ENCODE data around the gene AP1B1.
"Not testable (repeated sequence)": the region's sequence is repeated elsewhere in the genome, so short reads cannot be mapped to it uniquely, and the experiment has no call there.

Gene AP1B1

DNA sequence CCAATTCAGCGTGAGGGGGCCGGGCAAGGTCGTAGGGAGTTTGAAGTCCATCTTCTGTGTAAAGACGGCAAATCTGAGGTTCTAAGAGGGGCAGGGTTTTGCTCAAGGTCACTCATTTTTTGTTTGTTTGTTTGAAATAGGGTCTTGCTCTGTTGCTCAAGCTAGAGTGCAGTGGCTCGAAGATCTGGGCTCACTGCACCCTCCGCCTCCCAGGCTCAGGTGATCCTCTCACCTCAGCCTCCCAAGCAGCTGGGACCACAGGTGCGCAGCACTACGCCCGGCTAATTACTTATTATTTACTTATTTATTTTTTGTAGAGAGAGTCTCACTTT lies 355 bp upstream of the AP1B1 start:
- no peak for DNase-seq (ENCODE audit: extremely low read depth in 1 of 2, low read depth in 1 of 2)

DNA sequence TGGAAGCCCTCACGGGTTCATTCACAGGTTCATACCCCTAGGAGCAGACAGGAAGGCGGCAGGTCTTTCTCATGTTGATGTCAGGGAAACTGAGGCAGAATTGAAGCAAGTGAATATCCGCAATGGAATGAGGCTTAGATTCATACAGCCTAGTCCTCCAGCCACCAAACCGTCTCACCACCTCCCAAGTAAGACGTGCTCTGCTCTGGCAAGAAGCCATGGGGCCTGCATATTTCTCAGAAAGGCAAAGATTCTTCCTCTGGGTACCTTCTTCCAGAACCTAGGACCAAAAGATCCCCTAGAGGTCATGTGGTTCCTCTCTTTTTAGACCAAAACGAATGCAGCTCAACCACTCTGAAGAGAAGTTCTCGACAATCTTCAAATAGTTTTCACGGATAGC lies 1.7 kb downstream of the AP1B1 start:
- DNase-seq (ENCODE audit: extremely low read depth in 1 of 2, low read depth in 1 of 2), result no peak

DNA sequence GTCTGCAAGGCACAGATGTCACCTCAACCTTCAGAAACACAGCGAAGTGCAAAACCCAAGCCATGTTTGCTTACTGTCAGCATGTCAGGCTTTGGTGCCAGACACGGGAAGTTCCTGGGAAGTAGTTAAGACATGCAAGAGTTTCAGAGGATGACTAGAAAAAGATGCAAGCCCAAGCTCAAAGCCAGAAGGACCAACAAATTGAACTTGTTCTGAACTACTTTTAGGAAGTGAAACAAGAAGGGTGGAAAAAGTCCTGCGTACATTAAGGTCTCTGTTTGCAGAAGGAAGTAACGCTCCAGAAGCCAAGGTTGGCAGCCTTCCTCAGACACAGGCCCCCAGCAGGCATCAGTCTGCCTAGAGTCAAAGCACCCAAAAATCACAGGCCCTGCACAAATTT lies 2.6 kb downstream of the AP1B1 start:
- DNase-seq (ENCODE audit: extremely low read depth in 1 of 2, low read depth in 1 of 2), result no peak

DNA sequence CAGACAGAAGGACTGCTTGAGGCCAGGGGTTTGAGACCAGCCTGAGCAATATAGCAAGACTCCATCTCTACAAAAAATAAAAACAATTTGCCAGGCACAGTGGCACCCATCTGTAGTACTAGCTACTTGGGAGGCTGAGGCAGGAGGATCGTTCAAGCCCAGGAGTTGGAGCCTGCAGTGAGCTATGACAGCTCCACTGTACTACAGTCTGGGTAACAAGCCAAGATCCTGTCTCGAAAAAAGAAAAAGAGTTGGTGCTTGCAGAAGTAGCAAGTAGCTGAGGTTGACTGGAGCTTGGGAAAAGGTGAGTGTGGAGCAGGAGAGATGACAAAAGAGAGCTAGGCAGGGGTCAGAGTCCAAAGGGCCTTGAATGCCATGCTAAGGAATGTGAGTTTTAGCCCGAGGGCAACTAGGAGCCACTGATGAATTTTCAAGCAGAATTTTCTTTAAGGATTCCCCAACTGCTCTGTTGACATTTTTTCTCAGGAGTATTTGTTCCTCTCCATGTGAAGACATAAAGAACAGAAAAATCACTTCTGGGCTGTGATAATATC lies 3.1 kb downstream of the AP1B1 start:
- no peak for DNase-seq (ENCODE audit: extremely low read depth in 1 of 2, low read depth in 1 of 2)

DNA sequence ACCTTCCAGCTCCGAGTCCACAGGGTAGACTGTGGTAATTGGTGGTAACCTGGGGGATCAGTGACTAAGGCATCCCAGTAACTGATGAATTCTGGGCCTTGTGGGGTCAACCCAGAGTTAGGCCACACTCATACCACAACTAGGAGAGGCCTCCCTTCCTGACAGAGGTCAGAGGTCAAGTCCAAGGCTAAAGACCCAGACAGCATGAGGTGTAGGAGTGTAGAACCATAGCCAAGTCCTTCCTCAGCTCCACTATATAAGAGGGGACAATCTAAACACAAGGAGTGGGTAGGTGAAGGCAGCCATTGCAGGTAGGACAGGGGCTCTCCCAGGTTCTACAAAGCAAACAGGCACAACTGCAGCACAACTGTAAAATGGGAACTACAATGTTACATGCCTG lies 4.6 kb downstream of the AP1B1 start:
- no peak for DNase-seq (ENCODE audit: extremely low read depth in 1 of 2, low read depth in 1 of 2)

DNA sequence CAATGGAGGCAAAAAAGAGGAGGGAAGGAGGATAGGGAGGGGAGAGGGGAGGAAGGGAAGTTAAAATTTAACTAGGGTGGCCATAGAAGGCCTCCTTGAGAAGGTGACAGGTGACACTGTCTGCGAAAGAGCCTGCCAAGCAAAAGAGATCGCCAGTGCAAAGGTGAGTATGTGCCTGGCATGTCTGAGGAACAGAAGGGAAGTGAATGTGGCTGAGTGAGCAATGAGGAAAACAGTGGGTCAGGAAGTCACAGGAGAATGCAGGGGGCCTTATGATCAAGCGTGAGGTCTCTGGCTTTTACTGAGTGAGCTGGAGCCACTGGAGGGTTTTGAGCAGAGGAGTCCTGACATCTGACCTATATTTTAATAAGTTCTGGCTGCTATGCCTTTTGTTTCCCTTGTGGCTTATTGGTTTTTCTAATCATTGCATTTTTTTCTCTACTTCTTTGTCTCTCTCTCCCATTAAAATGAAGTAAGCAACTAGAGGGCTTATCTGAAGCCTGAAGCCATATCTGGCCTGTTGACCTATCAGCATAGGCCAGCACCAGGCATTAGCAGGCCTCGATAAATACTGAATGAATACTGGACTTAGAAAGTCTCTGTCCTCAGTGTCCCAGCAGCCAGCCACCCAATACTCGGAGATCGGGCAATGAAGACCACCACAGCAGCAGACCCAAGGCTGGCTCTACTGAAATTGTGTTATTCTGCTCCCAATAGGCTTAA lies 5.6 kb downstream of the AP1B1 start:
- no peak for DNase-seq (ENCODE audit: extremely low read depth in 1 of 2, low read depth in 1 of 2)

DNA sequence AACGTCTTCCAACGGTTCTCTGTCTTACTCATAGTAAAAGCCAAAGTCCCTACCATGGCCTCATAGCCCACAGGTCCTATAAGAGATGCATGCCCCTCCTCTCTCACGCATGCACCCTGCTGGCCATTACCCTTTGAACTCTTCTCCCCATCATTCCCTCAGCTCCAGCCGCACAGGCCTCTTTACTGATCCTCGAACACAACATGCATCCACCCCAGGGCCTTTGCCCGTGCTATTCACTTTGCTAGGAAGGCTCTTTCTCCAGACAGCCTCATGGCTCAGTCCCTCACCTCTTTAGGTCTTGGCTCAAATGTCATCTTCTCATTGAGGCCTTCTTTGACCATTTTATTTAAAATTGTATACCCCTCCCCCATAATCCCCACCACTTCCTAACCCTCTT lies 7.5 kb downstream of the AP1B1 start:
- no peak for DNase-seq (ENCODE audit: extremely low read depth in 1 of 2, low read depth in 1 of 2)

DNA sequence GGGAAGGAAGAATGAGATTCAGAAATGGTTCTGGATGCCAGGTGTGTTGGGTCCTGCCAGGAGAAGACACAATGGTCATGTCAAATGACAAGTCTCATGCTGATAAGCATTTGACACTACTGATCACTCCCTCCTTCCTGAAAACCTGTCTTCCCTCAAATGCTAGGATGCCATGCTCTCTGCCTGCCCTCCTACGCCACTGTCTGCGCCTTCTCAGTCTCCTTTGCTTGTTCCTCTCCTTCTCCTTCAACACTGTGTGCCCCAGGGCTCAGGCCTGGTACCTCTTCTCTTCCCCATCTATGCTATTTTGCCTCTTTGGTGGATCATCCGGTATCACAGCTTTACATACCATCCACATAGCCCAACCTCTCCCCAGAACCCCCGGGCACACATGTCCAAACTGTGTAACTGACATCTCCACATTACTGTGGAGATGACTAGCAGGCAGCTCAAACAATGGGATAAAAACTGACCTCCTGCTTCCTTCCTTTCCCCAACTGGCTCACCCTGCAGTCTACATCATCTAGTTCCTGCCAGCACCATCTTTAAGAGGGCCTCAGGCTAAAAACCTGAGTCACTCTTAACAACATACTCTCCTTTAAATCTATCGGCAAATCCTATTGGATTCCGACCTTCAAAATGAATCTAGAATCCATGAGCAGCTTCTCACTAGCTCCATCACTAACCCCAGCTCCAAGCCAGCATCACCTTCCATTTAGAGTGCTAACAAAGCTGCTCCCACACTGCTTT lies 8.2 kb downstream of the AP1B1 start:
- no peak for DNase-seq (ENCODE audit: extremely low read depth in 1 of 2, low read depth in 1 of 2)

DNA sequence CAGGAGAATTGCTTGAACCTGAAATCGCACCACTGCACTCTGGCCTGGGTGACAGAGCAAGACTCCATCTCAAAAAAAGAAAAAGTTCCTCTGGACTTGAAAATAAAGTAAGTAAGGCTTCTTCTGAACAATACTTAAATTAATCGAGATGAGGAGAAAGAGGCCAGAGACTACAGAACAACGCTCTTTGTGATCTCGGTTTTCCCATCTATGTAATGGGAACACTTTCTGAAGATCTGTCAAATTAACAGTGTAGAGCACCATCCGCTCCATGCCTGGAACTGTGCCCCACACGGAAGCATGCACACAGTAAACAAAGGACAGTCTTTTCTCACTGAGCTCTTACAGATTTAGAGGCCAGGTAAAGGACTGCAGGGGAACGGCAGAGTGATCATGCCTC lies 9.1 kb downstream of the AP1B1 start:
- no peak for DNase-seq (ENCODE audit: extremely low read depth in 1 of 2, low read depth in 1 of 2)

DNA sequence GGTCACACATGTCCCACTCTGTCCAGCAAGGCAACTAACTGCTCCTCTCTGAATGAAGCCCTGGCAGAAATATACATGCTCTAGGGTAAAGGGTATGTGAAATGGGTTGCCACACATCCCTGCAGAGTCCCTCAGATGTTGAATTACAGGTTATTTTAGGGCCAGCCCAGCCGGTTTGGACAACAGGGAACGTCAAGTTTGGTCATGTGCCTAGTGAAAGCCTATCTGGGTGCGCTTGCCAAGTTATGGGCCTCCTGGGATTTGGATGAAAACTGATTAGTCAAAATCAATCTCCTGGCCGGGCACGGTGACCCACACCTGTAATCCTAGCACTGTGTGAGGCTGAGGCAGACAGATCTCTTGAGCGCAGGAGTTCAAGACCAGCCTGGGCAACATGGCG lies 10.4 kb downstream of the AP1B1 start:
- no peak for DNase-seq (ENCODE audit: extremely low read depth in 1 of 2, low read depth in 1 of 2)

DNA sequence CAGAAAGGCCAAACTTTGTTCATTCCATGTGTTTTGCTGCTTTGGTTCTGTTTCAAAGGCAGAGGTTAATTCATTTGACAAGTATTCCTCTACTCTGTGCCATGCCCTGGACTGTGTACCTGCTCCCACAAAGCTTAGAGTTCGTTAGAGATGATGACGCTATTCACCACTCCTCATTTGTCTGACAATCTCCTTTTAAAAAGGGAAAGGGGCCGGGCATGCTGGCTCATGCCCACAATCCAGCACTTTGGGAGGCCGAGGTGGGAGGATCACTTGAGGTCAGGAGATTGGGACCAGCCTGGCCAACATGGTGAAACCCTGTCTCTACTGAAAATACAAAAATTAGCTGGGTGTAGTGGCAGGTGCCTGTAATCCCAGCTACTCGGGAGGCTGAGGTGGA lies 11.7 kb downstream of the AP1B1 start:
- DNase-seq (ENCODE audit: extremely low read depth in 1 of 2, low read depth in 1 of 2), result not testable (repeated sequence)

DNA sequence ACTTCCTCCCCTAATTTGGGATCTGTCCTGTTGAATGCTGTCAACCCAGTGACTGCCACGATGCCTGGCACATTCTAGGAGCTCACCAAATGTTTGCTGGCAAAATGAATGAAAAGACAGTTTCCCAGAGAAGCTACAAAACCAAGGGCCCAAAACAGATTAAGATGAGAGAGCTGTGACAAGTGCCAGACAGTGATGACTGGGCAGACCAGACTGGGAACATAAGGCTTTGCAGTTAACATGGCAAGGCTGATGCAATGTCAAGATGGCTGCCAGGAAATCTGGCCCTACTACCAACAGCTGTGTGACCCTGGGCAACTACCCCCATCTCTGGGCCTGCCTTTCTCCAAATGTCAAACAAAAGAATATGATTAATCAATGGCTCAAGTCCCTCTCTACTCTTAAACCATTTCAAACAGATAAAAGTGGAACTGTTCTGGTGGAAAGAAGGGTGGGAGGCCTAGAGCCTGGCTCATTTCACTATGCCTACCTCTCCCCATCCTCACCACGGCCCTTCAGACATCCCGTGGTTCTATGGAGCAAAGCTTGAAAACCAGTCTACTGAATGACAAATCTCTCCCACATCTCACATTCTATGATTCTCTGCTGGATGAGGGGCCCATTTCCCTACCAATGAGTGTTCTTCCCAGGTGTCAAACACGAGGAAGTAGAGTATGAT lies 12.8 kb downstream of the AP1B1 start:
- no peak for DNase-seq (ENCODE audit: extremely low read depth in 1 of 2, low read depth in 1 of 2)

DNA sequence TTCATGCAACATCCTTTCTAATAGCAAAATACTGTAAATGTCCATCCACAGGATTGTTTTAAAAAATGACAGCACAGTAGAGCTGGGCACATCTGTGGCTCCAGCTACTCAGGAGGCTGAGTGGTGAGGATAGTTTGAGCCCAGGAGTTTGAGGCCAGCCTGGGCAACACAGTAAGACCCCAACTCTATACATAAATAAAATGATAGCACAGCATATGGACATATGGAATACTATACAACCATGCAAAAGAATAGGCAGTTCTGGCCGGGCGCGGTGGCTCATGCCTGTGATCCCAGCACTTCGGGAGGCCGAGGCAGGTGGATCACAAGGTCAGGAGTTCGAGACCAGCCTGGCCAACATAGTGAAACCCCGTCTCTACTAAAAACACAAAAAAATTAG lies 13.6 kb downstream of the AP1B1 start:
- not testable (repeated sequence) for DNase-seq (ENCODE audit: extremely low read depth in 1 of 2, low read depth in 1 of 2)

DNA sequence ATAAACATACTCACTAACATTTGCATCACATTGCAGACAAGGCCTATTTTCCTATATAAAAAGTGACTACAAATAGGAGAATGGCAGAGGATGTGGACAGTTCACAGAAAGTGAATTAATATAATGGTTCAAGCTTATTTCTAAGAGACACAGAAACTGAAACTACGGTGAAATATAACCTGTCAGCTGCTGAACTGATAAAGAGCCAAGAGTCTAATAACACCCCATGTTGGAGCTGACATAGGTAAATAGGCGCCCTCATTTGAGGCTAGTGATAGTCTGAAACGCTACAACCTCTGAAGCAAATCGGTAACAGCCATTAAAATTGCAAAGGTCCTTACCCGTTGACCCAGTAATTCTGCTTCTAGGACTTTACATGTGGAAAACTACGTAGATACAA lies 14.0 kb downstream of the AP1B1 start:
- no peak for DNase-seq (ENCODE audit: extremely low read depth in 1 of 2, low read depth in 1 of 2)

DNA sequence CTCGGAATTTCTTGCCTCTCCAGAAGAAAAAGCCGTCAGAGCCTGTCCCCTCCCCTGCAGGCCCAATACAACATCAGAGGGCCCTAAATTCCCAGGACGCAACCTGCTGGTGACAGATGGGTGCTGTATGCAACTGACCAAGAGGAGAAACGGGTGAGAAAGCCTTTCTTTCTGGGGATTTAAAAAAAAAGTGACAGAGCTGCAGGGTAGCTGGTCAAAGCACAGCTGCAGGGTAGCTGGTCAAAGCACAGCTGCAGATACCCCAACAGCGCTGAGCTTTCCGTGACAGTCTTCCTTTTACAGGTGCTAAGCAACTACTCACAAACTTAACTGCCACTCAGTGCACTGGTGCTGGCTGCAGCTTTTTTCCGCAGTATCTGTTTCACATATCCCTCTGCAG lies 17.8 kb downstream of the AP1B1 start:
- no peak for DNase-seq (ENCODE audit: extremely low read depth in 1 of 2, low read depth in 1 of 2)

DNA sequence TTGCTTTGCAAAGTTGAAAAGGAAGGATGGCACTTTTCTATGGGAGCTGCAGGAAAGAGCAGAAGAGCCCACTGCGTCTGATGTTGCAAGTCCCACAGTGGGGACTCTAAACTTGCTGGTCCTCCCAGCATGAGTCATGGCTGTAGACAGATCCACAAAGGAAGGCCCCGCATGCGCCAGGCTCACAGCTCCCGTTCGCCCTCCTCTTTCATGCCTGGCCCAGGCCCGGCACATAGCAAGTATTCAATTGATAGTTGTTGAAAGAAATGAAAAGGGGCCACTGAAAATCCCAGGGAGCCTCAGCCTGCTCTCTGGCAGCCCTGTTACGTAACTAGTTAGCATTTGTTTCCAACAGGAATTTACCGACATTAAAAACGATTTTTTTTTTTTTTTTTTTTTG lies 18.9 kb downstream of the AP1B1 start:
- DNase-seq (ENCODE audit: extremely low read depth in 1 of 2, low read depth in 1 of 2), result no peak

DNA sequence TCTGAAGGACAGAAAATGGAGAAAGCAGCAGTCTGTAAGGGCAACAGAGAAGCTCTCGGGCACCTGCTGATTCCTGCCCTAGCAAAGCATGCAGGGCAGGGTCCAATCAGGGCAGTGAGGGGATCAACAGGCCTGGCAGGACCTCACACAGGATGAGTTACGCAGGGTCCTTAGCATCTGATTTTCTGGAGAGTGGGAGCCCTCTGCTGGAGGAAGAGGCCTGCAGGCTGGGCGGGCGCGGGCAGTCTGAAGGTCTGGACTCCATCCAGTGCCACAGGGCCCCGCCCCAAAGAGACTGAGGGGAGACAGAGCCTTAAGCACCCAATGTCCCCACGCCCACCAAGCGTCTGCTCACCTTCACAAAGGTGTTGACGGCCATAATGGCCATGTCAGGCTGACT lies 28.9 kb downstream of the AP1B1 start:
- no peak for DNase-seq (ENCODE audit: extremely low read depth in 1 of 2, low read depth in 1 of 2)

DNA sequence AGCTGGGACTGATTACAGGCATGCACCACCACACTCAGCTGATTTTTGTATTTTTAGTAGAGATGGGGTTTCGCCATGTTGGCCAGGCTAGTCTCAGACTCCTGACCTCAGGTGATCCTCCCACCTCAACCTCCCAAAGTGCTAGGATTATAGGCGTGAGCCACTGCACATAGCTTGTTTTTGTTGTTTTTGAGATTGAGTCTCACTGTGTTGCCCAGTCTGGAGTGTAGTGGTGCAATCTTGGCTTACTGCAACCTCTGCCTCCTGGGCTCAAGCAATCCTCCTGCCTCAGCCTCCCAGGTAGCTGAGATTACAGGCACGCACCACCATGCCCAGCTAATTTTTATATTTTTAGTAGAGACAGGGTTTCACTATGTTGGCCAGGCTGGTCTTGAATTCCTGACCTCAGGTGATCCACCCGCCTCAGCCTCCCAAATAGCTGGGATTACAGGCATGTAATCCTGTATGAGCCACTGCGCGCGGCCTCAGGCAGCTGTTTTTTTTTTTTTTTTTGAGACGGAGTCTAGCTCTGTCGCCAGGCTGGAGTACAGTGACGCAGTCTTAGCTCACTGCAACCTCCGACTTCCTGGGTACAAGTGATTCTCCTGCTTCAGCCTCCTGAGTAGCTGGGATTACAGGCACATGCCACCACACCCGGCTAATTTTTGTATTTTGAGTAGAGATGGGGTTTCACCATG lies 31.0 kb downstream of the AP1B1 start:
- not testable (repeated sequence) for DNase-seq (ENCODE audit: extremely low read depth in 1 of 2, low read depth in 1 of 2)

DNA sequence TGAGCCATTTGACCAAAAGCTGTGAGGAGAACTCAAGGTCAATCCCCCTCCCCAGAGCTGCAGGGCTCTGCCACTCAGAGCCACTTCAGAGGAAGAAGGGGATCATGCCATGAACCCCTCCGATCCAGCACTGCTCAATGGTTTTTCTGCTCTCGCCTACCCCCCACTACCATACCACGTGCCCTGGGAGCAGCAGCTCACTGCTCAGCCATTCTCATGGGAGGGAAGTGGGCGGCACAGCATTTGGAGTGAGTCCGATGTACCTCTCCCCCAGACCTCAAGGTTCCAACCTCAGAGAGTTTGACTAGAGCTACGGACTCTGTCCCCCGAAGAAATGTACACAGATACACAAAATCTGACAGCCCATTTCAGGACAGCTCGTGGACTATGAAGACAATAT lies 34.5 kb downstream of the AP1B1 start:
- DNase-seq (ENCODE audit: extremely low read depth in 1 of 2, low read depth in 1 of 2), result no peak

DNA sequence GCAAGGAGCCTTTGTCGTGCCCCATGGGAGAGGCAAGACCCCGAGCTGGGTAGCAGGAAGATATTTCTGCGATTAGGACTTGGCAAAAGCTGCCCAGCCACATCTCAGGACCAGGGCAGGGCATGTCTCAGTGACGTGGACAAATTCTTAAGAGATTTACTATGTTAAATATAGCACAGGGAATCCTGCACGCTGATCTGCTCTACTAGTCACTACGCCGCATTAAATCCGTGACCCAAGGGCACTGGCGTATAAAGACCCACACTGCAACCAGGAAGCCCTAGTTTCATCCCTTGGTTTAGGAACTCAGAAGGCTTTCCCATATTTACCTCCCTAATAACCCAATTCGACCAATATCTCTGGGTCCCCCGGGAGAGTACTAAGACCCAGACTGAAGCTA lies 35.1 kb downstream of the AP1B1 start:
- DNase-seq (ENCODE audit: extremely low read depth in 1 of 2, low read depth in 1 of 2), result no peak

DNA sequence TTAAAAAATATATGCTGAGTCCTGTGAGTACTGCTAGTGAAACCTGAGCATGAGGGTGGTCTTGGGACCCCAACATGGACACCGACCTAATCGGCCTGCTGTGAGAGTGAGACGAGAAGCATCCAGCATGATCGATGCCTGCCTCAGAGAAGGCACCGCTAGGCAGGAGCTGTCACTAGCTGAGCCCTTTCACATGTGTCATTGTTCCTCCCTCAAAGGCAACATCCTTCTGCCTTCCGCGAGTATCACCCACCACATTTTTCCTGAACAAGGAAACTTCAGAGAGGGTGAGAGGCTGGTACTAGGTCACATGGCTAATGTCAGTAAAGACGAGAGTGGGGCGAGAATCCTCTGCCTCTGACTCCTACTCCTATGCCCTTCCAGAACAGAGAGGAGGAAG lies 35.6 kb downstream of the AP1B1 start:
- DNase-seq (ENCODE audit: extremely low read depth in 1 of 2, low read depth in 1 of 2), result no peak
